ENCODE results near the gene CLSTN1.

CLSTN1 gene

GRCh38 chr1:9825093-9826074 lies 1.6 kb upstream of the CLSTN1 start:
- H3K4me1 ChIP-seq (ENCODE audit: insufficient read depth, low read length) = peaks cover 24% of the 10 kb centered on the region
- no peaks in the 10 kb centered on the region for H3K9me3 ChIP-seq (ENCODE audit: control insufficient read depth, insufficient read depth, low read length)
- peak overlapping the region; percentile 80; the same call in 1 of the 2 replicates for H3K9ac ChIP-seq (ENCODE audit: low read depth, low read length)
- no peaks in the 10 kb centered on the region for H3K36me3 ChIP-seq (ENCODE audit: insufficient read depth, low read length)

GRCh38 chr1:9824702-9825089 lies 931 bp upstream of the CLSTN1 start:
- H3K9ac ChIP-seq (ENCODE audit: low read depth, low read length) = peak overlapping the region; percentile 80; the same call in 1 of the 2 replicates
- no peaks in the 10 kb centered on the region for H3K36me3 ChIP-seq (ENCODE audit: insufficient read depth, low read length)
- H3K4me1 ChIP-seq (ENCODE audit: insufficient read depth, low read length) = peaks cover 24% of the 10 kb centered on the region
- H3K9me3 ChIP-seq (ENCODE audit: control insufficient read depth, insufficient read depth, low read length) = no peaks in the 10 kb centered on the region

- H3K9ac ChIP-seq (ENCODE audit: low read depth, low read length) = peak overlapping the region; percentile 86
Observed at GRCh38 chr1:9823693-9823942, 147 bp downstream of the CLSTN1 start.

DNA sequence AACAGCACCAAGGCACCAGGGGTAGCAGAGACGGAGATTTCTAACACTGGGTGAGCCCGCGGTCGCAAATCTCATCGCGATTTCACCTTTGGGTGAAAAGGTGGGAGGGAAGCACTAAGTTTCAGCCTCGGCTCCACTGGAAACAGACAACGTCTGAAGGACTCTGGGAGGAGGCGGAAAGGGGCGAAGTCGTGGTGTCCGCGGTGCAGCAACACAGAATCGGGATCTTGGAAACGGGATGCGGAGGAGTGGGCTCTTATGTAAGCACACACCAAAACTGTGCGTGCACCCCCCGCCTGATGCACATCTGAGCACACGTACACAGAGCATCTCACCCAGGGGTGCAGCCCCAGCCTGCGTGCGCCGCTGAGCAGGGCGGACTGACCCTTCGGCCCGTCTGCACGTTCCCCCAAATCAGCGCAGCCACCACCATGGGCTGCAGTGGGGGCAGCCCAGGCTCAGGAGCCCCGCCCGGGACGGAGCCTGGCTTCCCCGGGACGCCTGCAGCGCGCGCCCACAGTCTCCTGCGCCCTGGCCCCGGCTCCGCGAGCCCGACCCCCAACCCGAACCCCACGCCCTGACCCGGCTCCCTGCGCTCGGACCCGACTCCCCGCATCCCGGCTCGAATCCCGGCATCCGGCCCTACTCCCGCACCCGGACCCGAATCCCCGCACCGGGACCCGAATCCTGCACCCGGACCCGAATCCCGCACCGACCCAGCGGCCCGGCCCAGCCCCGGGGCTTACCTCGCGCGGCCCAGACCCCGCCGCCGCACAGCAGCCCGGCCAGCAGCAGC lies 670 bp downstream of the CLSTN1 start:
- peak overlapping the region; percentile 86 for H3K9ac ChIP-seq (ENCODE audit: low read depth, low read length)
- peaks cover 24% of the 10 kb centered on the region for H3K4me1 ChIP-seq (ENCODE audit: insufficient read depth, low read length)
- H3K36me3 ChIP-seq (ENCODE audit: insufficient read depth, low read length) = no peaks in the 10 kb centered on the region
- H3K9me3 ChIP-seq (ENCODE audit: control insufficient read depth, insufficient read depth, low read length) = no peaks in the 10 kb centered on the region

More at GRCh38 chr1:9823693-9823942, 147 bp downstream of the CLSTN1 start:
- H3K9me3 ChIP-seq (ENCODE audit: control insufficient read depth, insufficient read depth, low read length) = no peaks in the 10 kb centered on the region
- H3K36me3 ChIP-seq (ENCODE audit: insufficient read depth, low read length) = no peaks in the 10 kb centered on the region
- peaks cover 24% of the 10 kb centered on the region for H3K4me1 ChIP-seq (ENCODE audit: insufficient read depth, low read length)

GRCh38 chr1:9822490-9822889 lies 1.3 kb downstream of the CLSTN1 start:
- Histone ChIP-seq H3K9me3 (ENCODE audit: control insufficient read depth, insufficient read depth, low read length) (no peaks in the 10 kb centered on the region), H3K4me1 (ENCODE audit: insufficient read depth, low read length) (peaks cover 26% of the 10 kb centered on the region), H3K36me3 (ENCODE audit: insufficient read depth, low read length) (no peaks in the 10 kb centered on the region), H3K9ac (ENCODE audit: low read depth, low read length) (peak overlapping the region; percentile 86)

DNA sequence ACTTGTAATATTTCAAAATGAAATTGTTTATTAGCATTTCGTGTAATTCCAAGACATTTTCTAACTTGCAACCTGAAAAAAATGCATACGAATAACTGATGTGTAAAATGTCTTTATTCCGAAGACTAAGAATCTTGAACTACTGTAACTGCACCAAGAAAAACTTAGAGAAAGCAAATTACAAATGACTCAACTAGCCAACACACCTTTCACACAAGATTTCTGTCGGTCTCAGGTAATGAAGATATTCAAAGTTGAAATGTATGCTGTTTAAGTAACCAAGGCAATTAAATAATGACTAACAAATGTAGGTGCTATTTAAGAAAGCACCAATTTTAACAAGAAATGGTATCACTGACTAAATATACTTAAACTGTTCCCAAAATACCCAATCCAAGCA lies 2.1 kb downstream of the CLSTN1 start:
- peak overlapping the region; percentile 86; the same call in 1 of the 2 replicates for H3K9ac ChIP-seq (ENCODE audit: low read depth, low read length)
- H3K4me1 ChIP-seq (ENCODE audit: insufficient read depth, low read length) = peaks cover 26% of the 10 kb centered on the region
- no peaks in the 10 kb centered on the region for H3K9me3 ChIP-seq (ENCODE audit: control insufficient read depth, insufficient read depth, low read length)
- no peaks in the 10 kb centered on the region for H3K36me3 ChIP-seq (ENCODE audit: insufficient read depth, low read length)

DNA sequence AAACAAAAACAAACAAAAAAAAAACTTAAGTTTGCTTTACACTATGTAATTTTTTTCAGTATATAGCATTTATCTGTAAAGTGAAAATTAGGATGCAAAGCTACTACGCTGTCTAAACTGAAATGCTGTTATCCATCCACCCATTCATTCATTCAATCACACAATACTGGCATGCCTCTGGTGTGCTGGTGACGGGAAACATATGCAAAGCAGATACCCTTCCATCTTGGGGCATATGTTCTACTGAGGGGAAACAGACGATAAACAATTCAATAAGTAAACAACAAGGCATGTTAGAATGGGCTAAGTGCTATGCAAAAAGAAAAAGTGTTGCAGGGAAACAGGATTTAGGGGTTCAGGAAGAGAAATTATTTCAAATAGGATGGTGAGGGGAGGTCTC lies 3.2 kb downstream of the CLSTN1 start:
- no peaks in the 10 kb centered on the region for H3K36me3 ChIP-seq (ENCODE audit: insufficient read depth, low read length)
- peaks cover 21% of the 10 kb centered on the region for H3K4me1 ChIP-seq (ENCODE audit: insufficient read depth, low read length)
- H3K9ac ChIP-seq (ENCODE audit: low read depth, low read length) = no peak overlapping the region

GRCh38 chr1:9817734-9818133 lies 6.0 kb downstream of the CLSTN1 start:
- Histone ChIP-seq H3K36me3 (ENCODE audit: insufficient read depth, low read length) (no peaks in the 10 kb centered on the region), H3K9me3 (ENCODE audit: control insufficient read depth, insufficient read depth, low read length) (no peaks in the 10 kb centered on the region), H3K4me1 (ENCODE audit: insufficient read depth, low read length) (peaks cover 21% of the 10 kb centered on the region), H3K9ac (ENCODE audit: low read depth, low read length) (no peak overlapping the region)

More for the DNA sequence above, 3.2 kb downstream of the CLSTN1 start:
- no peaks in the 10 kb centered on the region for H3K9me3 ChIP-seq (ENCODE audit: control insufficient read depth, insufficient read depth, low read length)

GRCh38 chr1:9816199-9816598 lies 7.6 kb downstream of the CLSTN1 start:
- peaks cover 10% of the 10 kb centered on the region for H3K4me1 ChIP-seq (ENCODE audit: insufficient read depth, low read length)
- no peak overlapping the region for H3K9ac ChIP-seq (ENCODE audit: low read depth, low read length)
- H3K36me3 ChIP-seq (ENCODE audit: insufficient read depth, low read length) = no peaks in the 10 kb centered on the region
- H3K9me3 ChIP-seq (ENCODE audit: control insufficient read depth, insufficient read depth, low read length) = no peaks in the 10 kb centered on the region

DNA sequence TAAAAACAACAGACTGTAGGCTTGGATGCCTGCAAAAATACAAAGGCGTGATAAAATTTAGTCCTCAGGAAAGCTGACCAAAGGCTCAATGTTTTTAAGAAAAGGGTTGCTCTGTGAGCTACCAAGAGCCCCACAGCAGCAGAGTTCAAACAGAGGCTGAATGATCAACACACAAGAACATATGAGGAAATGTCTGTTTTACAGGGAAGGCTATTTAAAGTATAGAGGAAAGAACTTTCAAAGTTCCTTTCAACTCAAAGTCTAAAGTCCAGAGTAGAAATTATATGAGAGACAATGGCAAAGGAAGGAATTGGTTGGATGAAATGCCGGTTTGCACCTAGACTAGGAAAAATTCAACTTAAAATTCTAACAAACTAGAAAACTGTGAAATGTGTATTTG lies 8.6 kb downstream of the CLSTN1 start:
- no peaks in the 10 kb centered on the region for H3K9me3 ChIP-seq (ENCODE audit: control insufficient read depth, insufficient read depth, low read length)
- H3K9ac ChIP-seq (ENCODE audit: low read depth, low read length) = no peak overlapping the region
- H3K4me1 ChIP-seq (ENCODE audit: insufficient read depth, low read length) = peaks cover 7% of the 10 kb centered on the region; the same call in 1 of the 2 replicates
- no peaks in the 10 kb centered on the region for H3K36me3 ChIP-seq (ENCODE audit: insufficient read depth, low read length)

DNA sequence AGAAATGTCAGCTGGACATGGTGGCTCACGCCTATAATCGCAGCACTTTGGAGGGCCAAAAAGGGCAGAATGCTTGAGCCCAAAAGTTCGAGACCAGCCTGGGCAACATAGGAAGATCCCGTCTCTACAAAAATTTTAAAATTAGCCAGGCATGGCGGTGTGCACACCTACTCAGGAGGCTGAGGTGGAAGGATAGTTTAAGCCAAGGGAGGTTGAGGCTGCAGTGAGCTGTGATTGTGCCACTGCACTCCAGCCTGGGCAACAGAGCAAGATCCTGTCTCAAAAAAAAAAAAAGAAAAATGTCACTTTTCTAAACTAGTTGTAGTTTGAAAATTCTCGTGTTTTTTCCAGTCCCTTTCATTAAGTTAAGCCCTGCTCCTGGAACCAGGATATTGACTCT lies 9.1 kb downstream of the CLSTN1 start:
- Histone ChIP-seq H3K9me3 (ENCODE audit: control insufficient read depth, insufficient read depth, low read length) (no peaks in the 10 kb centered on the region), H3K4me1 (ENCODE audit: insufficient read depth, low read length) (peaks cover 7% of the 10 kb centered on the region; the same call in 1 of the 2 replicates), H3K9ac (ENCODE audit: low read depth, low read length) (no peak overlapping the region), H3K36me3 (ENCODE audit: insufficient read depth, low read length) (no peaks in the 10 kb centered on the region)

DNA sequence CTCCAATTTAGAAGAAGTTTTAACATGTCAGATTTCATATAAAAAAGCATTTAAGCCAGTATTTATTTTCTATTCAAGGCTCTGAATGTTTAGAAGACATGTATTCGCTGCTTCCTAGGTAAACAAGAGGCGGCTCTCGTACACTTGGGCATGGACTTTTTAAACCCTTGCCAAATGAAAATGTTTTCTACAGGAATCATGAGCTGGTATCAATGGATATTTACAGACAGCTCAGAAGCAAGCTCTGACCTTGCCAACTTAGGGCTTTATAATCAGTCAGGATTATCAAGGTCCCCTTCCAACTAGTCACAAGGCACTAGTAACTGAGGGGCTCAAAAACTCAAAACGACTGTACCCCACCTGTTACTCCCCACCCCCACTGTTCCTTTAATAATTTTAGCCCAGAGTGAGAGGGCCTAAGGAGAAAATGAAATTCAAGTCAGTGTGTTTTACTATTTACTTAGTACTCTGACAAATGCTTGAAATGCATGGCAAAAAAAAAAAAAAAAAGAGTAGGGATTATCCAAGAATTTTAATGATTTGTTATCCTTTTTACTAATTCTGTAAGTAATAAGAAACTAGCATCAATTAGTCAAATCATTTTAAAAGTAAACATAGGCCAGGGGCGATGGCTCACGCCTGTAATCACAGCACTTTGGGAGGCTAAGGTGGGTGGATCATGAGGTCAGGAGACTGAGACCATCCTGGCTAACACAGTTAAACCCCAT lies 12.4 kb downstream of the CLSTN1 start:
- Histone ChIP-seq H3K36me3 (ENCODE audit: insufficient read depth, low read length) (no peaks in the 10 kb centered on the region), H3K9me3 (ENCODE audit: control insufficient read depth, insufficient read depth, low read length) (no peaks in the 10 kb centered on the region), H3K4me1 (ENCODE audit: insufficient read depth, low read length) (peaks cover 14% of the 10 kb centered on the region; the same call in 1 of the 2 replicates), H3K9ac (ENCODE audit: low read depth, low read length) (no peak overlapping the region)

DNA sequence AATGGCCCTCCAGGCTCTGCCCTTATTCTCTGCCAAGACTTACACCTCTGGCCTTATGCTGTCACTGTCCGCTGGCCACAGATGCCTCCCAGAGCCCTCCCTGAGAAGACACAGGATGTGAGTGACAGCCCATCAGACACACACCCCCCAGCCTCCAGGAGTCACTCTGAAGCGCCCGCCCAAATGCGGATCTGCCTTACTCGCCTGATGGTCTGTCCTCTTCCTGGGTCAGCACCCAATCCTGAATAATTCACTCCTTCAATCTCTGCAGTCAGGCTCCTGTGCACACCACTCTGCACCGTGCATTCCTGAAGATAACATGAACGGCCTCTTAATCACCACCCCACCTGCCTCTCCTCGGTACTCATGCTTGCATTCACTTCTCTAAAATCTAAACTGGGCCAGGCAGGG lies 14.7 kb downstream of the CLSTN1 start:
- Histone ChIP-seq H3K4me1 (ENCODE audit: insufficient read depth, low read length) (peaks cover 20% of the 10 kb centered on the region), H3K9ac (ENCODE audit: low read depth, low read length) (no peak overlapping the region), H3K36me3 (ENCODE audit: insufficient read depth, low read length) (no peaks in the 10 kb centered on the region), H3K9me3 (ENCODE audit: control insufficient read depth, insufficient read depth, low read length) (no peaks in the 10 kb centered on the region)

- H3K9me3 ChIP-seq (ENCODE audit: control insufficient read depth, insufficient read depth, low read length) = no peaks in the 10 kb centered on the region
- no peak overlapping the region for H3K9ac ChIP-seq (ENCODE audit: low read depth, low read length)
- H3K36me3 ChIP-seq (ENCODE audit: insufficient read depth, low read length) = no peaks in the 10 kb centered on the region
- peaks cover 20% of the 10 kb centered on the region for H3K4me1 ChIP-seq (ENCODE audit: insufficient read depth, low read length)
Observed at GRCh38 chr1:9808459-9808858, 15.3 kb downstream of the CLSTN1 start.
